Measurements from ENCODE around the gene SLC25A28. TPM values are rescaled to one million over a fixed set of nuclear protein-coding genes. Genes with fewer than 3 reads are reported as not detected.

Gene SLC25A28
- total and polyA plus RNA-seq, 2 experiments from 2014 or later, result 12.4 to 15.5 TPM

- Histone ChIP-seq H3K27ac (ENCODE audit: low read depth) (no peak overlapping the region), H3K9me2 (ENCODE audit: insufficient read depth) (peaks cover 2% of the 10 kb centered on the region; the same call in 1 of the 2 replicates), H3K79me2 (replicated peaks; ENCODE audit: insufficient read depth) (no peaks in the 10 kb centered on the region), H3K4me3 (no peak overlapping the region), H2AFZ (peak overlapping the region; percentile 23; the same call in 1 of the 2 replicates), H4K20me1 (replicated peaks; ENCODE audit: insufficient read depth) (no peaks in the 10 kb centered on the region), H3K36me3 (ENCODE audit: insufficient read depth) (no peaks in the 10 kb centered on the region), H3K4me2 (no peak overlapping the region), H3K27me3 (ENCODE audit: insufficient read depth) (no peaks in the 10 kb centered on the region), H3K4me1 (ENCODE audit: insufficient read depth) (no peaks in the 10 kb centered on the region; the same call in 1 of the 2 replicates), H3F3A (replicated peaks; ENCODE audit: low read depth) (no peaks in the 10 kb centered on the region)
- no peaks in the 10 kb centered on the region for H3K9me3 Mint-ChIP-seq
- ATAC-seq (no peak), DNase-seq (ENCODE audit: low spot score) (no peak)
- H3K36me3 Mint-ChIP-seq (ENCODE audit: low read depth), result no peaks in the 10 kb centered on the region
- no peak overlapping the region for H3K27ac Mint-ChIP-seq
- no peak for TF ChIP-seq POLR2AphosphoS5 (IDR thresholded peaks at IDR 0.05; ENCODE audit: low read depth)
- TF ChIP-seq JUNB (IDR thresholded peaks at IDR 0.05; ENCODE audit: unreplicated experiment), result no peak
- peaks cover 2% of the 10 kb centered on the region for H3K27me3 Mint-ChIP-seq (ENCODE audit: insufficient read depth, low read depth, poor library complexity)
- peaks cover 5% of the 10 kb centered on the region for H3K4me1 Mint-ChIP-seq
- H3K4me3 Mint-ChIP-seq, result no peak overlapping the region
Observed at GRCh38 chr10:99582255-99582770, 37.9 kb downstream of the SLC25A28 start.

GRCh38 chr10:99579971-99580370 is 40.3 kb downstream of the SLC25A28 start:
- Mint-ChIP-seq H3K27me3 (ENCODE audit: insufficient read depth, low read depth, poor library complexity) (peaks cover 2% of the 10 kb centered on the region), H3K27ac (no peak overlapping the region), H3K4me1 (peaks cover 5% of the 10 kb centered on the region), H3K9me3 (no peaks in the 10 kb centered on the region), H3K4me3 (no peak overlapping the region), H3K36me3 (ENCODE audit: low read depth) (no peaks in the 10 kb centered on the region)
- H3F3A ChIP-seq (replicated peaks; ENCODE audit: low read depth), result no peaks in the 10 kb centered on the region
- ATAC-seq (no peak), DNase-seq (ENCODE audit: low spot score) (no peak)
- no peaks in the 10 kb centered on the region for H4K20me1 ChIP-seq (replicated peaks; ENCODE audit: insufficient read depth)
- no peaks in the 10 kb centered on the region for H3K36me3 ChIP-seq (ENCODE audit: insufficient read depth)
- H3K4me1 ChIP-seq (ENCODE audit: insufficient read depth), result no peaks in the 10 kb centered on the region; the same call in 1 of the 2 replicates
- H3K4me2 ChIP-seq, result no peak overlapping the region
- peaks cover 2% of the 10 kb centered on the region; the same call in 1 of the 2 replicates for H3K9me2 ChIP-seq (ENCODE audit: insufficient read depth)
- H3K79me2 ChIP-seq (replicated peaks; ENCODE audit: insufficient read depth), result no peaks in the 10 kb centered on the region
- no peak overlapping the region for H2AFZ ChIP-seq
- H3K27me3 ChIP-seq (ENCODE audit: insufficient read depth), result no peaks in the 10 kb centered on the region
- no peak overlapping the region for H3K4me3 ChIP-seq
- no peak overlapping the region for H3K27ac ChIP-seq (ENCODE audit: low read depth)
- TF ChIP-seq CREB1 (CRISPR knock-in tag; IDR thresholded peaks at IDR 0.05; ENCODE audit: low read depth) (no peak), ZNF462 (CRISPR knock-in tag; IDR thresholded peaks at IDR 0.05) (no peak), ZNF114 (CRISPR knock-in tag; IDR thresholded peaks at IDR 0.05) (no peak), EZH2 (IDR thresholded peaks at IDR 0.05; ENCODE audit: low read depth, unreplicated experiment) (no peak), STAT1 (IDR thresholded peaks at IDR 0.05; ENCODE audit: unreplicated experiment) (no peak), ETS1 (IDR thresholded peaks at IDR 0.05) (no peak), EZH2phosphoT487 (IDR thresholded peaks at IDR 0.05; ENCODE audit: unreplicated experiment) (no peak), CTCF (conservative IDR thresholded peaks at IDR 0.05; ENCODE audit: low read depth in 2 of 2) (no peak), JUNB (IDR thresholded peaks at IDR 0.05; ENCODE audit: unreplicated experiment) (no peak), ZNF331 (CRISPR knock-in tag; IDR thresholded peaks at IDR 0.05; ENCODE audit: low read depth) (no peak)
